HCT116 (cell line): Measurements from ENCODE around the gene CDH4.

Experiments
- EZH2 ChIP-seq: fragments of 200-600 bp; sonication (generic); IDR thresholded peaks from 2 replicates; pipeline ENCODE4 v1.6.1; 2017; ENCODE audit warnings: antibody characterized with exemption, mixed run types
- EZH2phosphoT487 ChIP-seq: fragments of 200-600 bp; IDR thresholded peaks from 2 replicates; pipeline ENCODE4 v1.6.1; 2018; ENCODE audit warnings: antibody characterized with exemption, borderline replicate concordance
- POLR2A ChIP-seq: IDR thresholded peaks from 2 replicates; pipeline ENCODE4 v1.7.0; 2011; ENCODE audit warnings: borderline replicate concordance; ENCODE audit not compliant: insufficient read depth, insufficient read length; ENCODE audit errors: extremely low read depth
- POLR2AphosphoS5 ChIP-seq: IDR thresholded peaks from 2 replicates; pipeline ENCODE4 v1.6.1; 2011; ENCODE audit warnings: mild to moderate bottlenecking, low read depth, low read length, moderate library complexity
- RAD21 ChIP-seq: IDR thresholded peaks from 2 replicates; pipeline ENCODE4 v1.6.1; 2012; ENCODE audit warnings: low read depth, mild to moderate bottlenecking
- SIN3A ChIP-seq: IDR thresholded peaks from 2 replicates; pipeline ENCODE4 v1.6.1; 2012; ENCODE audit warnings: low read depth
- YY1 ChIP-seq: IDR thresholded peaks from 2 replicates; pipeline ENCODE4 v1.6.1; 2011; ENCODE audit warnings: low read length, low read depth, moderate library complexity, mild to moderate bottlenecking; ENCODE audit not compliant: insufficient replicate concordance; ENCODE audit errors: extremely low read depth
- TF ChIP-seq, protein P1 (sequence below), 3 experiments: fragments of 200-600 bp in 1 of 3; sonication (generic) in 1 of 3; IDR thresholded peaks in 2 of 3; conservative IDR thresholded peaks in 1 of 3; 2 replicates each; pipeline ENCODE4 v1.5.1; 2012 to 2017; ENCODE audit warnings: low read depth in 2 of 3, low read length in 2 of 3, antibody characterized with exemption in 1 of 3, borderline replicate concordance in 1 of 3, control low read depth in 1 of 3, mild to moderate bottlenecking in 1 of 3, mixed read lengths in 1 of 3, mixed run types in 1 of 3, moderate library complexity in 1 of 3; ENCODE audit not compliant: insufficient read depth in 1 of 3
- TF ChIP-seq, protein P2 (sequence below): IDR thresholded peaks from 2 replicates; pipeline ENCODE4 v1.6.1; 2012

GRCh38 chr20:61451953-61452352 lies 199.9 kb downstream of the CDH4 start:
- TF ChIP-seq EZH2 (no peak), POLR2AphosphoS5 (no peak), EZH2phosphoT487 (no peak), POLR2A (no peak), RAD21 (no peak), YY1 (no peak), SIN3A (no peak)
- TF ChIP-seq, protein P1, sequence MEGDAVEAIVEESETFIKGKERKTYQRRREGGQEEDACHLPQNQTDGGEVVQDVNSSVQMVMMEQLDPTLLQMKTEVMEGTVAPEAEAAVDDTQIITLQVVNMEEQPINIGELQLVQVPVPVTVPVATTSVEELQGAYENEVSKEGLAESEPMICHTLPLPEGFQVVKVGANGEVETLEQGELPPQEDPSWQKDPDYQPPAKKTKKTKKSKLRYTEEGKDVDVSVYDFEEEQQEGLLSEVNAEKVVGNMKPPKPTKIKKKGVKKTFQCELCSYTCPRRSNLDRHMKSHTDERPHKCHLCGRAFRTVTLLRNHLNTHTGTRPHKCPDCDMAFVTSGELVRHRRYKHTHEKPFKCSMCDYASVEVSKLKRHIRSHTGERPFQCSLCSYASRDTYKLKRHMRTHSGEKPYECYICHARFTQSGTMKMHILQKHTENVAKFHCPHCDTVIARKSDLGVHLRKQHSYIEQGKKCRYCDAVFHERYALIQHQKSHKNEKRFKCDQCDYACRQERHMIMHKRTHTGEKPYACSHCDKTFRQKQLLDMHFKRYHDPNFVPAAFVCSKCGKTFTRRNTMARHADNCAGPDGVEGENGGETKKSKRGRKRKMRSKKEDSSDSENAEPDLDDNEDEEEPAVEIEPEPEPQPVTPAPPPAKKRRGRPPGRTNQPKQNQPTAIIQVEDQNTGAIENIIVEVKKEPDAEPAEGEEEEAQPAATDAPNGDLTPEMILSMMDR (IDR thresholded peaks at IDR 0.05 in 2 of 3, conservative IDR thresholded peaks at IDR 0.05 in 1 of 3; ENCODE audit: borderline replicate concordance in 1 of 3, insufficient read depth in 1 of 3, low read depth in 2 of 3, low read length in 2 of 3): no peak
- TF ChIP-seq, protein P2, sequence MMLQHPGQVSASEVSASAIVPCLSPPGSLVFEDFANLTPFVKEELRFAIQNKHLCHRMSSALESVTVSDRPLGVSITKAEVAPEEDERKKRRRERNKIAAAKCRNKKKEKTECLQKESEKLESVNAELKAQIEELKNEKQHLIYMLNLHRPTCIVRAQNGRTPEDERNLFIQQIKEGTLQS: no peak
